Liver (tissue), 9 donors: ENCODE results near the gene GRB2. TPM values are rescaled to one million over a fixed set of nuclear protein-coding genes. Genes with fewer than 3 reads are reported as not detected.

Experiments used
- DNase-seq: peaks from one replicate; pipeline ENCODE4 v3.0.0-alpha.2; 2017; ENCODE audit warnings: low spot score
- H3K27ac ChIP-seq, 2 donors: one replicate each; pipeline ENCODE4 v1.7.0; 2013; ENCODE audit warnings: inconsistent platforms in 2 of 2, low read length in 2 of 2, control low read depth in 1 of 2, low read depth in 1 of 2, mild to moderate bottlenecking in 1 of 2
- H3K27me3 ChIP-seq, 4 donors: one replicate each; pipeline versions ENCODE4 v1.6.1 to v1.7.0; 2013; ENCODE audit warnings: low read length in 3 of 4, inconsistent platforms in 1 of 4, mild to moderate bottlenecking in 1 of 4, moderate library complexity in 1 of 4; ENCODE audit not compliant: control insufficient read depth in 4 of 4, insufficient read depth in 4 of 4
- H3K36me3 ChIP-seq, 4 donors: one replicate each; pipeline versions ENCODE4 v1.6.1 to v1.7.0; 2013; ENCODE audit warnings: low read length in 3 of 4, mild to moderate bottlenecking in 3 of 4, low read depth in 1 of 4, moderate library complexity in 1 of 4; ENCODE audit not compliant: control insufficient read depth in 4 of 4, insufficient read depth in 3 of 4
- H3K4me1 ChIP-seq, 4 donors: one replicate each; pipeline versions ENCODE4 v1.6.1 to v1.7.0; 2013; ENCODE audit warnings: low read length in 3 of 4, mild to moderate bottlenecking in 3 of 4, moderate library complexity in 1 of 4; ENCODE audit not compliant: control insufficient read depth in 4 of 4, insufficient read depth in 4 of 4
- H3K4me3 ChIP-seq, 3 donors: one replicate each; pipeline versions ENCODE4 v1.6.1 to v1.7.0; 2013; ENCODE audit warnings: low read length in 3 of 3, control low read depth in 1 of 3, low read depth in 1 of 3, mild to moderate bottlenecking in 1 of 3
- H3K9ac ChIP-seq, 2 donors: one replicate each; pipeline ENCODE4 v1.7.0; 2013; ENCODE audit warnings: low read length in 2 of 2, mild to moderate bottlenecking in 2 of 2, moderate library complexity in 2 of 2, control low read depth in 1 of 2, low read depth in 1 of 2
- H3K9me3 ChIP-seq, 4 donors: one replicate each; pipeline versions ENCODE4 v1.6.1 to v1.7.0; 2013; ENCODE audit warnings: low read length in 3 of 4; ENCODE audit not compliant: control insufficient read depth in 4 of 4
- ATF3 ChIP-seq: IDR thresholded peaks from 2 replicates; pipeline ENCODE4 v1.6.1; 2016; ENCODE audit warnings: antibody characterized with exemption
- CTCF ChIP-seq: fragments of 150-350 bp; IDR thresholded peaks from 2 replicates; pipeline ENCODE4 v1.5.1; 2017; ENCODE audit warnings: improper control_type of control experiment, low read depth, low read length; ENCODE audit not compliant: missing input control
- EGR1 ChIP-seq, 2 donors: IDR thresholded peaks; 2 replicates each; pipeline ENCODE4 v1.6.1; 2016 to 2018; ENCODE audit warnings: antibody characterized with exemption in 2 of 2, low read depth in 2 of 2
- FOXA1 ChIP-seq: IDR thresholded peaks from 2 replicates; pipeline ENCODE4 v1.6.1; 2016; ENCODE audit warnings: antibody characterized with exemption
- FOXA2 ChIP-seq: IDR thresholded peaks from 2 replicates; pipeline ENCODE4 v1.6.1; 2016; ENCODE audit warnings: antibody characterized with exemption
- GABPA ChIP-seq, 2 donors: IDR thresholded peaks in 1 of 2; conservative IDR thresholded peaks in 1 of 2; 2 replicates each; pipeline ENCODE4 v1.6.1; 2016; ENCODE audit warnings: antibody characterized with exemption in 2 of 2, mild to moderate bottlenecking in 1 of 2, moderate library complexity in 1 of 2
- HNF4A ChIP-seq, 2 donors: conservative IDR thresholded peaks; 2 replicates each; pipeline ENCODE4 v1.6.1; 2016; ENCODE audit warnings: antibody characterized with exemption in 2 of 2, mild to moderate bottlenecking in 2 of 2
- HNF4G ChIP-seq: IDR thresholded peaks from 2 replicates; pipeline ENCODE4 v1.6.1; 2016; ENCODE audit warnings: antibody characterized with exemption
- RAD21 ChIP-seq, 2 donors: IDR thresholded peaks; 2 replicates each; pipeline ENCODE4 v1.6.1; 2016; ENCODE audit warnings: antibody characterized with exemption in 2 of 2, mild to moderate bottlenecking in 2 of 2
- REST ChIP-seq: IDR thresholded peaks from 2 replicates; pipeline ENCODE4 v1.6.1; 2016; ENCODE audit warnings: antibody characterized with exemption, mild to moderate bottlenecking
- RXRA ChIP-seq, 2 donors: IDR thresholded peaks; 2 replicates each; pipeline ENCODE4 v1.6.1; 2017 to 2018; ENCODE audit warnings: antibody characterized with exemption in 2 of 2, mild to moderate bottlenecking in 1 of 2
- SP1 ChIP-seq: IDR thresholded peaks from 2 replicates; pipeline ENCODE4 v1.6.1; 2018; ENCODE audit warnings: antibody characterized with exemption, mild to moderate bottlenecking
- TAF1 ChIP-seq: conservative IDR thresholded peaks from 2 replicates; pipeline ENCODE4 v1.6.1; 2016; ENCODE audit warnings: antibody characterized with exemption, mild to moderate bottlenecking
- ZBTB33 ChIP-seq: IDR thresholded peaks from 2 replicates; pipeline ENCODE4 v1.6.1; 2016; ENCODE audit warnings: antibody characterized with exemption
- WGBS: extraction: QIAGEN DNeasy Blood & Tissue Kit; methylation state at CpG from one replicate; pipeline ENCODE4 v1.1.7; 2013; 5-methylcytosine and 5-hydroxymethylcytosine counted together
- polyA plus RNA-seq, 2 donors: library from polyadenylated mRNA; stranded (reverse) in 1 of 2; unstranded in 1 of 2; fragments of 200-250 nt in 1 of 2; fragments of >200 nt in 1 of 2; fragmentation: Nextera tagmentation in 1 of 2; extraction: Ambion mirVana in 1 of 2; gene quantifications; one replicate each; pipeline versions ENCODE4 v1.2.1 to v1.2.3, GENCODE V29; 2013 to 2015
- total RNA-seq, 2 donors: library from RNA; depleted of rRNA; stranded (reverse); fragments of >200 nt; gene quantifications; one replicate each; pipeline ENCODE4 v1.2.3, GENCODE V29; 2014
- donor health status: healthy.
- donor health status: healthy.
- donor health status: healthy.
- donor health status: healthy.
- donor health status: healthy.

The GRB2 gene
- total and polyA plus RNA-seq, 4 donors, result 36.0 to 91.8 (median 49.6) TPM

GRCh38 chr17:75353176-75353575 is 52.3 kb downstream of the GRB2 start:
- Histone ChIP-seq H3K4me3 (no peak overlapping the region), H3K27ac (no peak overlapping the region), H3K27me3 (no peaks in the 10 kb centered on the region), H3K4me1 (peaks cover 0 to 8% (median 5%) of the 10 kb centered on the region in 4 donors), H3K36me3 (peaks cover 0 to 3% (median 0%) of the 10 kb centered on the region in 4 donors), H3K9ac (no peak overlapping the region), H3K9me3 (no peaks in the 10 kb centered on the region)
- 94% methylated on average over 8 of the region's 8 CpGs for WGBS
- DNase-seq, result no peak
- TF ChIP-seq GABPA (IDR thresholded peaks at IDR 0.05 in 1 of 2, conservative IDR thresholded peaks at IDR 0.05 in 1 of 2) (no peak), SP1 (no peak), FOXA2 (no peak), RXRA (IDR thresholded peaks at IDR 0.05) (no peak), CTCF (no peak), ATF3 (no peak), HNF4A (conservative IDR thresholded peaks at IDR 0.05) (no peak), FOXA1 (no peak), REST (no peak), TAF1 (no peak), HNF4G (no peak)

- H3K27me3 ChIP-seq, result no peaks in the 10 kb centered on the region
- TF ChIP-seq SP1 (no peak), RXRA (IDR thresholded peaks at IDR 0.05) (no peak), CTCF (no peak), TAF1 (no peak), ATF3 (no peak), EGR1 (IDR thresholded peaks at IDR 0.05; ENCODE audit: low read depth in 2 of 2) (no peak), RAD21 (IDR thresholded peaks at IDR 0.05) (no peak), GABPA (IDR thresholded peaks at IDR 0.05 in 1 of 2, conservative IDR thresholded peaks at IDR 0.05 in 1 of 2) (no peak), HNF4A (conservative IDR thresholded peaks at IDR 0.05) (no peak), FOXA2 (no peak), ZBTB33 (no peak)
- no peak overlapping the region for H3K4me3 ChIP-seq
- 71% methylated on average over 7 of the region's 7 CpGs for WGBS
- no peak for DNase-seq
- H3K4me1 ChIP-seq, result peaks cover 2 to 12% (median 7%) of the 10 kb centered on the region in 4 donors
- no peak overlapping the region for H3K27ac ChIP-seq
- no peaks in the 10 kb centered on the region for H3K9me3 ChIP-seq
- H3K9ac ChIP-seq, result no peak overlapping the region
- peaks cover 0 to 3% (median 0%) of the 10 kb centered on the region in 4 donors for H3K36me3 ChIP-seq
These were observed 53.4 kb downstream of the GRB2 start for GRCh38 chr17:75352079-75352569.
